Activated T-cell treated with anti-CD3 and anti-CD28 coated beads, Interleukin-2, amount 50 U/mL, for 4 hours (primary cell): ENCODE data around the gene RASGRF2. TPM values are rescaled to one million over a fixed set of nuclear protein-coding genes. Genes with fewer than 3 reads are reported as not detected.
A peak's percentile ranks its signal among the peaks of the same experiment; 100 is the strongest.

Source experiments
- ATAC-seq, 2 donors: fragments of 200-7000 bp; cut with Tn5 transposase; one replicate each; pipeline ENCODE4 v1.10.0; 2021
- DNase-seq: peaks from one replicate; pipeline ENCODE4 v3.0.0-alpha.2; 2020
- H3K27me3 Mint-ChIP-seq: one replicate; pipeline ENCODE4 v1.8.0; 2021; ENCODE audit warnings: low read depth, mixed read lengths
- H3K36me3 Mint-ChIP-seq: one replicate; pipeline ENCODE4 v1.8.0; 2022; ENCODE audit warnings: mixed read lengths; ENCODE audit not compliant: insufficient read depth
- H3K4me1 Mint-ChIP-seq: one replicate; pipeline ENCODE4 v1.8.0; 2021; ENCODE audit warnings: low read depth, mixed read lengths
- H3K4me3 Mint-ChIP-seq: one replicate; pipeline ENCODE4 v1.8.0; 2021; ENCODE audit warnings: mild to moderate bottlenecking, moderate library complexity, mixed read lengths
- H3K9me3 Mint-ChIP-seq: one replicate; pipeline ENCODE4 v1.8.0; 2021; ENCODE audit warnings: mixed read lengths
- total RNA-seq, 3 donors: library from RNA; stranded (reverse); gene quantifications; one replicate each; pipeline ENCODE4 v1.2.1, GENCODE V29; 2021

RASGRF2 gene
- total RNA-seq, 3 donors from 2014 or later: 5.6 to 8.6 (median 7.5) TPM

GRCh38 chr5:81214848-81215247 is 254.7 kb downstream of the RASGRF2 start:
- peaks cover 3% of the 10 kb centered on the region for H3K4me1 Mint-ChIP-seq
- H3K4me3 Mint-ChIP-seq: no peak overlapping the region
- no peaks in the 10 kb centered on the region for H3K27me3 Mint-ChIP-seq
- ATAC-seq (no peak), DNase-seq (no peak)
- no peaks in the 10 kb centered on the region for H3K9me3 Mint-ChIP-seq
- H3K36me3 Mint-ChIP-seq: peaks cover 21% of the 10 kb centered on the region

- no peaks in the 10 kb centered on the region for H3K27me3 Mint-ChIP-seq
- H3K4me1 Mint-ChIP-seq: peaks cover 3% of the 10 kb centered on the region
- DNase-seq (no peak), ATAC-seq (no peak)
- H3K36me3 Mint-ChIP-seq: peaks cover 23% of the 10 kb centered on the region
- H3K4me3 Mint-ChIP-seq: no peak overlapping the region
- no peaks in the 10 kb centered on the region for H3K9me3 Mint-ChIP-seq
Measured at GRCh38 chr5:81216152-81216551, 256.0 kb downstream of the RASGRF2 start.

- H3K9me3 Mint-ChIP-seq: no peaks in the 10 kb centered on the region
- H3K4me1 Mint-ChIP-seq: no peaks in the 10 kb centered on the region
- H3K4me3 Mint-ChIP-seq: no peak overlapping the region
- H3K36me3 Mint-ChIP-seq: peaks cover 21% of the 10 kb centered on the region
- H3K27me3 Mint-ChIP-seq: no peaks in the 10 kb centered on the region
- ATAC-seq: no peak
- no peak for DNase-seq
Measured at GRCh38 chr5:81219389-81219788, 259.2 kb downstream of the RASGRF2 start.

- no peak for DNase-seq
- no peak overlapping the region for H3K4me3 Mint-ChIP-seq
- ATAC-seq: no peak
- no peaks in the 10 kb centered on the region for H3K4me1 Mint-ChIP-seq
- H3K27me3 Mint-ChIP-seq: no peaks in the 10 kb centered on the region
- no peaks in the 10 kb centered on the region for H3K9me3 Mint-ChIP-seq
- peaks cover 24% of the 10 kb centered on the region for H3K36me3 Mint-ChIP-seq
Measured at GRCh38 chr5:81222285-81222684, 262.1 kb downstream of the RASGRF2 start.

- H3K4me1 Mint-ChIP-seq: no peaks in the 10 kb centered on the region
- H3K4me3 Mint-ChIP-seq: no peak overlapping the region
- peaks cover 11% of the 10 kb centered on the region for H3K36me3 Mint-ChIP-seq
- H3K9me3 Mint-ChIP-seq: no peaks in the 10 kb centered on the region
- ATAC-seq: no peak
- no peak for DNase-seq
- H3K27me3 Mint-ChIP-seq: no peaks in the 10 kb centered on the region
Measured at GRCh38 chr5:81225463-81225862, 265.3 kb downstream of the RASGRF2 start.

- Mint-ChIP-seq H3K4me1 (no peaks in the 10 kb centered on the region), H3K9me3 (no peaks in the 10 kb centered on the region)
Measured at GRCh38 chr5:81226286-81226685, 266.1 kb downstream of the RASGRF2 start.

GRCh38 chr5:81226949-81227348 is 266.8 kb downstream of the RASGRF2 start:
- no peaks in the 10 kb centered on the region for H3K9me3 Mint-ChIP-seq
- H3K27me3 Mint-ChIP-seq: no peaks in the 10 kb centered on the region
- no peaks in the 10 kb centered on the region for H3K4me1 Mint-ChIP-seq
- H3K4me3 Mint-ChIP-seq: no peak overlapping the region
- H3K36me3 Mint-ChIP-seq: peaks cover 11% of the 10 kb centered on the region
- ATAC-seq: no peak
- DNase-seq: no peak

More at GRCh38 chr5:81226286-81226685, 266.1 kb downstream of the RASGRF2 start:
- DNase-seq (no peak), ATAC-seq (no peak)
- Mint-ChIP-seq H3K36me3 (peaks cover 11% of the 10 kb centered on the region), H3K4me3 (no peak overlapping the region), H3K27me3 (no peaks in the 10 kb centered on the region)

GRCh38 chr5:81228084-81228483 is 267.9 kb downstream of the RASGRF2 start:
- DNase-seq (no peak), ATAC-seq (no peak)
- H3K9me3 Mint-ChIP-seq: no peaks in the 10 kb centered on the region
- H3K36me3 Mint-ChIP-seq: peaks cover 6% of the 10 kb centered on the region
- no peaks in the 10 kb centered on the region for H3K4me1 Mint-ChIP-seq
- no peak overlapping the region for H3K4me3 Mint-ChIP-seq
- no peaks in the 10 kb centered on the region for H3K27me3 Mint-ChIP-seq

- no peak overlapping the region for H3K4me3 Mint-ChIP-seq
- DNase-seq: no peak
- H3K4me1 Mint-ChIP-seq: peaks cover 14% of the 10 kb centered on the region
- H3K27me3 Mint-ChIP-seq: no peaks in the 10 kb centered on the region
- no peak for ATAC-seq
- H3K9me3 Mint-ChIP-seq: no peaks in the 10 kb centered on the region
- peaks cover 4% of the 10 kb centered on the region for H3K36me3 Mint-ChIP-seq
Measured at GRCh38 chr5:81230416-81230815, 270.3 kb downstream of the RASGRF2 start.

GRCh38 chr5:81232464-81233079 is 272.4 kb downstream of the RASGRF2 start:
- H3K9me3 Mint-ChIP-seq: no peaks in the 10 kb centered on the region
- no peak overlapping the region for H3K4me3 Mint-ChIP-seq
- H3K27me3 Mint-ChIP-seq: no peaks in the 10 kb centered on the region
- no peaks in the 10 kb centered on the region for H3K36me3 Mint-ChIP-seq
- H3K4me1 Mint-ChIP-seq: peaks cover 16% of the 10 kb centered on the region
- no peak for DNase-seq
- ATAC-seq: no peak

GRCh38 chr5:81233080-81233634 is 273.0 kb downstream of the RASGRF2 start, which contains the start of gene CKMT2:
CKMT2 (plus strand) TSS chr5:81233322; CDS start chr5:81251133, 17,811 bp downstream.
- peak in 1 of 2 donors; percentile 46 for ATAC-seq
- H3K4me1 Mint-ChIP-seq: peaks cover 16% of the 10 kb centered on the region
- H3K36me3 Mint-ChIP-seq: no peaks in the 10 kb centered on the region
- no peak for DNase-seq
- no peaks in the 10 kb centered on the region for H3K27me3 Mint-ChIP-seq
- no peak within 1 kb of the TSS for H3K4me3 Mint-ChIP-seq
- H3K9me3 Mint-ChIP-seq: no peaks in the 10 kb centered on the region

GRCh38 chr5:81234299-81234698 is 274.1 kb downstream of the RASGRF2 start:
- peaks cover 16% of the 10 kb centered on the region for H3K4me1 Mint-ChIP-seq
- H3K9me3 Mint-ChIP-seq: no peaks in the 10 kb centered on the region
- no peak overlapping the region for H3K4me3 Mint-ChIP-seq
- H3K27me3 Mint-ChIP-seq: no peaks in the 10 kb centered on the region
- ATAC-seq (no peak), DNase-seq (no peak)
- no peaks in the 10 kb centered on the region for H3K36me3 Mint-ChIP-seq

GRCh38 chr5:81234801-81235200 is 274.6 kb downstream of the RASGRF2 start:
- no peak overlapping the region for H3K4me3 Mint-ChIP-seq
- no peaks in the 10 kb centered on the region for H3K27me3 Mint-ChIP-seq
- DNase-seq (no peak), ATAC-seq (peak in 1 of 2 donors; percentile 14)
- no peaks in the 10 kb centered on the region for H3K9me3 Mint-ChIP-seq
- H3K36me3 Mint-ChIP-seq: no peaks in the 10 kb centered on the region
- peaks cover 16% of the 10 kb centered on the region for H3K4me1 Mint-ChIP-seq

- H3K36me3 Mint-ChIP-seq: no peaks in the 10 kb centered on the region
- H3K27me3 Mint-ChIP-seq: no peaks in the 10 kb centered on the region
- H3K4me1 Mint-ChIP-seq: peaks cover 16% of the 10 kb centered on the region
- DNase-seq: no peak
- ATAC-seq: no peak
- no peak overlapping the region for H3K4me3 Mint-ChIP-seq
- H3K9me3 Mint-ChIP-seq: no peaks in the 10 kb centered on the region
Measured at GRCh38 chr5:81235287-81236072, 275.3 kb downstream of the RASGRF2 start.

GRCh38 chr5:81238460-81238859 is 278.3 kb downstream of the RASGRF2 start:
- Mint-ChIP-seq H3K27me3 (no peaks in the 10 kb centered on the region), H3K9me3 (no peaks in the 10 kb centered on the region), H3K36me3 (no peaks in the 10 kb centered on the region), H3K4me3 (no peak overlapping the region), H3K4me1 (peaks cover 13% of the 10 kb centered on the region)
- ATAC-seq: no peak
- no peak for DNase-seq
